Endothelial cell of umbilical vein (primary cell): ENCODE measurements around the gene EMC8. TPM values are rescaled to one million over a fixed set of nuclear protein-coding genes. Genes with fewer than 3 reads are reported as not detected.

Source experiments
- BruUV-seq: library from RNA; stranded (reverse); fragments of 400-500 nt; replicated peaks from 2 replicates; lab custom pipeline; 2021; lab: Mats Ljungman, UMichigan
- CTCF ChIA-PET: fragments of 300-600, 350-600 bp; sonication (Branson Sonifier 250); formaldehyde crosslinking; loops from one replicate; lab custom pipeline; 2021; ENCODE audit warnings: antibody characterized with exemption, inconsistent platforms; lab: Charles Lee
- POLR2A ChIA-PET: fragments of 300-600, 350-600 bp; sonication (Branson Sonifier 250); formaldehyde crosslinking; loops from one replicate; lab custom pipeline; 2021; ENCODE audit warnings: antibody characterized with exemption, inconsistent platforms; lab: Charles Lee
- DNase-seq: peaks from one replicate; pipeline ENCODE4 v3.0.0-alpha.2; 2011; ENCODE audit warnings: low read depth, low spot score
- FAIRE-seq: peaks from 2 replicates; lab custom pipeline; 2011; peaks lifted over from hg19 to GRCh38; lab: Jason Lieb, UNC
- H2AFZ ChIP-seq: 2 replicates; pipeline ENCODE4 v1.6.0; 2012; ENCODE audit warnings: low read depth, low read length, control low read depth, inconsistent platforms
- H3K27ac ChIP-seq: 2 replicates; pipeline ENCODE4 v1.5.1; 2011; ENCODE audit warnings: low read depth, mild to moderate bottlenecking, control low read depth, low read length, moderate library complexity; ENCODE audit not compliant: insufficient read depth
- H3K27me3 ChIP-seq, 2 experiments: 2 replicates each; pipeline versions ENCODE4 v1.6.0 to v1.6.1; 2011; ENCODE audit warnings: low read length in 2 of 2, mixed read lengths in 1 of 2; ENCODE audit not compliant: control insufficient read depth in 2 of 2, insufficient read depth in 2 of 2
- H3K36me3 ChIP-seq, 2 experiments: 2 replicates in 1 of 2; 3 replicates in 1 of 2; pipeline ENCODE4 v1.5.1; 2011; ENCODE audit warnings: low read length in 2 of 2, mild to moderate bottlenecking in 1 of 2, moderate library complexity in 1 of 2; ENCODE audit not compliant: control insufficient read depth in 2 of 2, insufficient read depth in 2 of 2; ENCODE audit errors: extremely low read depth in 1 of 2
- H3K4me1 ChIP-seq: 3 replicates; pipeline ENCODE4 v1.5.1; 2011; ENCODE audit warnings: mild to moderate bottlenecking, low read length; ENCODE audit not compliant: control insufficient read depth, insufficient read depth; ENCODE audit errors: extremely low read depth
- H3K4me2 ChIP-seq: 2 replicates; pipeline ENCODE4 v1.6.1; 2011; ENCODE audit warnings: low read length, control low read depth, mixed read lengths; ENCODE audit not compliant: insufficient read depth
- H3K4me3 ChIP-seq, 3 experiments: fragments of 200-600 bp in 1 of 3; sonication (generic), shearing (Covaris generic) in 1 of 3; replicated peaks in 1 of 3; 2 replicates each; pipeline ENCODE4 v1.5.1; 2011 to 2016; ENCODE audit warnings: control low read depth in 3 of 3, low read length in 3 of 3, mild to moderate bottlenecking in 2 of 3, inconsistent platforms in 1 of 3, low read depth in 1 of 3, moderate library complexity in 1 of 3; ENCODE audit not compliant: insufficient read depth in 1 of 3
- H3K79me2 ChIP-seq: 2 replicates; pipeline ENCODE4 v1.6.0; 2012; ENCODE audit warnings: low read length, inconsistent platforms; ENCODE audit not compliant: control insufficient read depth, insufficient read depth
- H3K9ac ChIP-seq: replicated peaks from 2 replicates; pipeline ENCODE3; 2011; ENCODE audit warnings: low read length, control low read depth; ENCODE audit not compliant: insufficient read depth; ENCODE audit errors: extremely low read depth
- H3K9me1 ChIP-seq: replicated peaks from 3 replicates; pipeline ENCODE4 v1.6.0; 2011; ENCODE audit warnings: mild to moderate bottlenecking, low read length; ENCODE audit not compliant: control insufficient read depth, insufficient read depth; ENCODE audit errors: extremely low read depth
- H3K9me3 ChIP-seq: replicated peaks from 2 replicates; pipeline ENCODE4 v1.5.1; 2012; ENCODE audit warnings: low read length, inconsistent platforms; ENCODE audit not compliant: control insufficient read depth, insufficient read depth
- H4K20me1 ChIP-seq: replicated peaks from 2 replicates; pipeline ENCODE3; 2011; ENCODE audit warnings: mild to moderate bottlenecking, low read length; ENCODE audit not compliant: control insufficient read depth, insufficient read depth; ENCODE audit errors: extremely low read depth
- CTCF ChIP-seq, 2 donors: IDR thresholded peaks; 1 replicate in 1 of 2; 2 replicates in 1 of 2; pipeline ENCODE4 v1.5.1; 2011; ENCODE audit warnings: low read length in 2 of 2, mild to moderate bottlenecking in 2 of 2, moderate library complexity in 2 of 2, control low read depth in 1 of 2, inconsistent platforms in 1 of 2, low read depth in 1 of 2; ENCODE audit not compliant: insufficient read depth in 1 of 2; ENCODE audit errors: extremely low read depth in 1 of 2
- EZH2 ChIP-seq: IDR thresholded peaks from 2 replicates; pipeline ENCODE4 v1.6.1; 2012; ENCODE audit warnings: borderline replicate concordance, low read depth, mild to moderate bottlenecking, moderate library complexity, low read length, inconsistent platforms; ENCODE audit not compliant: severe bottlenecking
- FOS ChIP-seq: IDR thresholded peaks from 2 replicates; pipeline ENCODE4 v1.6.1; 2011; ENCODE audit warnings: mild to moderate bottlenecking, low read length, moderate library complexity, borderline replicate concordance; ENCODE audit not compliant: insufficient read depth
- GATA2 ChIP-seq: IDR thresholded peaks from 2 replicates; pipeline ENCODE4 v1.7.0; 2011; ENCODE audit warnings: low read depth, mild to moderate bottlenecking, moderate library complexity, mixed read lengths, low read length; ENCODE audit not compliant: insufficient read length, insufficient read depth
- JUN ChIP-seq: IDR thresholded peaks from 2 replicates; pipeline ENCODE4 v1.6.1; 2011; ENCODE audit warnings: borderline replicate concordance, low read depth; ENCODE audit not compliant: insufficient read length, insufficient read depth
- MAX ChIP-seq: IDR thresholded peaks from 2 replicates; pipeline ENCODE4 v1.6.1; 2011; ENCODE audit not compliant: insufficient read depth, insufficient read length
- MYC ChIP-seq: IDR thresholded peaks from one replicate; pipeline ENCODE4 v1.6.1; 2011; ENCODE audit warnings: mild to moderate bottlenecking, low read depth, low read length
- POLR2A ChIP-seq: IDR thresholded peaks from 2 replicates; pipeline ENCODE4 v1.6.1; 2012; ENCODE audit warnings: low read depth, mild to moderate bottlenecking, control low read depth, low read length
- POLR2AphosphoS5 ChIP-seq: IDR thresholded peaks from 2 replicates; pipeline ENCODE4 v1.6.1; 2012; ENCODE audit warnings: low read depth, mild to moderate bottlenecking, control low read depth, low read length, moderate library complexity; ENCODE audit not compliant: insufficient read depth
- dilution Hi-C: fragments of 300-500 bp; cut with MboI; formaldehyde crosslinking; loops from one replicate; pipeline ENCODE4 v1.15.0; 2019; ENCODE audit warnings: low sequenced_read_pairs; ENCODE audit not compliant: extremely low pct_ligation_motif_present
- intact Hi-C: fragments of 100-400 bp; cut with micrococcal nuclease; formaldehyde crosslinking; loops from one replicate; pipeline ENCODE4 v1.10.0; 2022
- polyA plus RNA-seq, 4 experiments: library from polyadenylated mRNA; depleted of rRNA in 3 of 4; stranded (reverse) in 3 of 4; unstranded in 1 of 4; fragments of >200 nt; gene quantifications; 2 replicates each; pipeline versions ENCODE4 v1.2.1 to v1.2.3, GENCODE V29; 2011 to 2012; ENCODE audit warnings: missing spikeins in 1 of 4
- total RNA-seq: library from RNA; stranded (reverse); gene quantifications from 2 replicates; pipeline ENCODE4 v1.2.3, GENCODE V29; 2021

The EMC8 gene
- total and polyA plus RNA-seq, 2 donors (not counting 3 experiments of a cell fraction or from before 2014, with no cell fraction given), result 51.2 to 59.6 TPM

- no peaks in the 10 kb centered on the region for H3K9me1 ChIP-seq
- no peaks in the 10 kb centered on the region for H3K27me3 ChIP-seq
- H3K79me2 ChIP-seq, result no peaks in the 10 kb centered on the region
- intact Hi-C loops (no loop called here), dilution Hi-C loops (no loop called here)
- no peaks in the 10 kb centered on the region for H3K9me3 ChIP-seq
- H3K4me2 ChIP-seq, result no peak overlapping the region
- no peaks in the 10 kb centered on the region for H4K20me1 ChIP-seq
- CTCF ChIA-PET, result no interaction called here
- POLR2A ChIA-PET, result no interaction called here
- peaks cover 16% of the 10 kb centered on the region for H3K4me1 ChIP-seq
- no peak overlapping the region for H3K27ac ChIP-seq
- H2AFZ ChIP-seq, result no peak overlapping the region
- no peak for FAIRE-seq
- H3K36me3 ChIP-seq, result peaks cover 6 to 8% of the 10 kb centered on the region in 2 experiments
- no peak for TF ChIP-seq POLR2AphosphoS5
- TF ChIP-seq FOS, result no peak
- no peak for TF ChIP-seq EZH2
- TF ChIP-seq MAX, result no peak
- no peak for TF ChIP-seq POLR2A
- TF ChIP-seq CTCF (IDR thresholded peaks at IDR 0.05; ENCODE audit: extremely low read depth in 1 of 2, insufficient read depth in 1 of 2, low read depth in 1 of 2, low read length in 2 of 2), result no peak
- BruUV-seq, result no TSS peak
- no peak for DNase-seq
- no peak overlapping the region for H3K4me3 ChIP-seq
- no peak overlapping the region for H3K9ac ChIP-seq
These were observed 24.5 kb downstream of the EMC8 start for GRCh38 chr16:85774811-85775210.

GRCh38 chr16:85774136-85774535 is 25.2 kb downstream of the EMC8 start:
- no TSS peak for BruUV-seq
- no peaks in the 10 kb centered on the region for H3K27me3 ChIP-seq
- DNase-seq, result no peak
- peaks cover 16% of the 10 kb centered on the region for H3K4me1 ChIP-seq
- no peak overlapping the region for H3K4me2 ChIP-seq
- H3K79me2 ChIP-seq, result no peaks in the 10 kb centered on the region
- POLR2A ChIA-PET, result no interaction called here
- no peak overlapping the region for H3K9ac ChIP-seq
- no peaks in the 10 kb centered on the region for H4K20me1 ChIP-seq
- H3K36me3 ChIP-seq, result peaks cover 3 to 6% of the 10 kb centered on the region in 2 experiments
- no peak overlapping the region for H3K4me3 ChIP-seq
- no peaks in the 10 kb centered on the region for H3K9me3 ChIP-seq
- no peak for FAIRE-seq
- H3K9me1 ChIP-seq, result no peaks in the 10 kb centered on the region
- TF ChIP-seq CTCF (IDR thresholded peaks at IDR 0.05; ENCODE audit: extremely low read depth in 1 of 2, insufficient read depth in 1 of 2, low read depth in 1 of 2, low read length in 2 of 2) (no peak), POLR2AphosphoS5 (no peak), EZH2 (no peak), GATA2 (no peak), JUN (no peak), POLR2A (no peak), MYC (no peak), MAX (no peak), FOS (no peak)
- CTCF ChIA-PET, result no interaction called here
- dilution Hi-C loops (no loop called here), intact Hi-C loops (no loop called here)
- H2AFZ ChIP-seq, result no peak overlapping the region
- H3K27ac ChIP-seq, result no peak overlapping the region
